ENCODE results near the gene PPIE.

PPIE gene

DNA sequence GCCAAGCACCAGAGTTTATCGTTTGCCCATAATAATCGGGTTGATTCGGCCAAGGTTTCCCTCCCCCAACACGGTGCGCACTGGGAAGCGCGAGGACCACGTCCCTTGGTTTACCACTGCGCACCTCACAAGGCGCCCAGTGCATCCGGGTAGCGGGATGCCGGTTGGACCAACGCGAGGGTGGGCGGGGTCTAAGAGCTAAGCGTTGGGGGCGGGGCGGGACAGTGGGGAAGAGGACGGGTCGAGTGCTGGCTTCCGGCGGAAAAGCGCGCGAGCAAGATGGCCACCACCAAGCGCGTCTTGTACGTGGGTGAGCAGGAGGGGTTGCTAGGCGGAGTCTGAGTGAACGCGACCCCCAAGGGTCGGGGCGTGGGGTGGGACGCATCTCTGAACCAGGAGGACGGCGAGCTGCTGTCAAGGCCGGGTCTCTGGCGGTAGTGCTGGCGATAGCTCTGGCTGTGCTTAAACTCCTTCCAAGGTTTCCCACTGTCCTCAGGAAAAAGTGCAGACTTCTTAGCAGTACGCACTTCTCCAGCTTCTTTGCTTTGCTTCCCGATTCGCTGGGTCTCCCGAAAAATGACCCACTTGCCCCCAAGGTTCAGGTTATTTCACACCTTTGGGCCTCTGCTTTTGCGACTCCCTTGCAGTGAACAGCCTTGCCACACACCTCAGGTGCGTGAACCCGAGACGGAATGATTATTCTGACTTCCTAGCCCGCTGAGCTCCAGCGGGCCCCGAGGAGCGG, at the start of gene PPIE:
Gene PPIE (plus strand): TSS at position 261 of the 745 bp plus-strand sequence. CDS start 19 bp downstream, at position 280.
- DNase-seq (ENCODE audit: low read depth in 2 of 2): peak; percentile 94 to 99

DNA sequence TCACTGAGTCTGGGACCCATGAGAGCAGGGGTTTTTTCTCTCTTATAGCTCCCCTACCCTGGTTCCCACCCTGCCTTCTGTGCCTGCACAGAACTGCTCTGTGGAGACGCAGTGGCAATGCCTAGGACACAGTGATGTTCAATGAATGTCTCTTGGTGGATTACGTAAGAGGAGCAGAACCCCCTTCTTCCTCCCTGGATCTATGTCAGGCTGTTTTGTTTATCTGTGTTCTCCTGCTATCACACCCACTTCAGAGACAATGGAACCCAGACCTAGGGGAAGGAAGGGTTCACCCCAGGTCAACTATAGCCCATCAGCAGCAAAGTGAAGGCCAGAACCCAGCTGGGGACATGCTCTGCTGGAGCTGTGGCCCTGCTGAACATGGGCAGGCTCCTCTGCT, 49.5 kb upstream of the PPIE start:
- no peak for DNase-seq (ENCODE audit: low read depth in 2 of 2)

DNA sequence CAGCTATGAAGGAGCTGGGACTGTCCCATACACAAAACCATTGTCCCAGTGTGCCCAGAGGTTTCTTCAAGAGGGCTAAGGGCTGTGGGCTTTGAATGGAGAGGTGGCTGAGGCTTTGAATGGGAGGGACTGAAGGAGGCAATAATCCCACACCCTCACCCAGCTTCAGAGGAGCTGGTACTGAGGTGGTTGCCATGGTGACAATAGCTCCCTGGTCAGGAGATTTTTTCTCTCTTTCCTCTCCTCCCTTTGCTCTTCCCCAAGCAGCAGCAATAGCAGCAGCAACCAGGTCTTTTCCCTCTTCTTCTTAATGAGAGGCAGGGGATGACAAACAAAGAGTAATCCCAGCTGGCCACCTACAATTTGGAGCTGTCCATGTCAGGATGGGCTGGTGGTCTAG, 49.0 kb upstream of the PPIE start:
- DNase-seq (ENCODE audit: low read depth in 2 of 2): no peak

DNA sequence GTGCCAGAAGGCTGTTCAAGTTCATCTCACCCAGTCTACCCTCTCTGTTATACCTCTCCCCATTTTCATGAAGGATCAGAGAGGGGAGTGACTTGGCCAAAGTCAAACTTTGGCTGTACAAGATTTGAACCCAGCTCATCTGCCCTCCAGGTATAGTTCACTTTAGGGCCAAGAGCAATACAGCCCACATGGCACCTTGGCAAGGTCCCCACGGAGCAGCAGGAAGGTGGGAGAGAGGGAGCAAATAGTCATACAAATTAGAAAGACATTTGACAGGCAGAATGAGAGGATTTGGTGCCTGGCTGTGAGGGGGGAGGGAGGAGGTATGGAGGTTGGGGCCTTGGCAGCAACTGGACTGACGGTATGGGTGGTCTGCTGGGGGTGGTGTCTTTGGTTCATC, 48.5 kb upstream of the PPIE start:
- no peak for DNase-seq (ENCODE audit: low read depth in 2 of 2)

DNA sequence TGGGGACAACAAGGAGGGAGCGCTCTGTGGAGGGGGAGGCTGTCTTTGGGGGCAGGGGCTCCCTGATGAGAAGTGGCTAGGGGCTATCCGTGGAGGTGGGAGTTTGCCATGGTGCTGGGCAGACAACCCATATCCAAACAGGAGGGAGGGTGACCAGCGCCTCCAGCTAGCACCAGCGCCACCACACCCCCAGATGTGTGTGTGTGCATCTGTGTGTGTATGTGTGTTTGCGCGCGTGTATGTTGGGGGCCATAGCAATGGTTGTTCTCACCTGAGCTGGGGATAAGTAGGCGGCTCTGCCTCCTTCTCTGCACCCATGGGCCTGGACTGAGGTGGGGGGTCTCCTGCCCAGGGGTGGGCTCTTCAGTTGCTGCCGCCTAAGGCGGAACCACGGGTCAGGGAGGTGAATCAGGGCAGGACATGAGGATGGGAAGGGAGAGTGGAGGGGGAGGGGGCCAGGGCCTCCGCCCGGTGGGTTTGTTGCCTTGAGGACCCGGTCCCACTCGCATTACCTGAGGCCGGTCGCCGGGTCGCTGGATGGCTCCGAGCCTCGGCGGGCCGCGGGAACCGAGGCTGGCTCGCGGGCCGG, 47.8 kb upstream of the PPIE start:
- DNase-seq (ENCODE audit: low read depth in 2 of 2): no peak

DNA sequence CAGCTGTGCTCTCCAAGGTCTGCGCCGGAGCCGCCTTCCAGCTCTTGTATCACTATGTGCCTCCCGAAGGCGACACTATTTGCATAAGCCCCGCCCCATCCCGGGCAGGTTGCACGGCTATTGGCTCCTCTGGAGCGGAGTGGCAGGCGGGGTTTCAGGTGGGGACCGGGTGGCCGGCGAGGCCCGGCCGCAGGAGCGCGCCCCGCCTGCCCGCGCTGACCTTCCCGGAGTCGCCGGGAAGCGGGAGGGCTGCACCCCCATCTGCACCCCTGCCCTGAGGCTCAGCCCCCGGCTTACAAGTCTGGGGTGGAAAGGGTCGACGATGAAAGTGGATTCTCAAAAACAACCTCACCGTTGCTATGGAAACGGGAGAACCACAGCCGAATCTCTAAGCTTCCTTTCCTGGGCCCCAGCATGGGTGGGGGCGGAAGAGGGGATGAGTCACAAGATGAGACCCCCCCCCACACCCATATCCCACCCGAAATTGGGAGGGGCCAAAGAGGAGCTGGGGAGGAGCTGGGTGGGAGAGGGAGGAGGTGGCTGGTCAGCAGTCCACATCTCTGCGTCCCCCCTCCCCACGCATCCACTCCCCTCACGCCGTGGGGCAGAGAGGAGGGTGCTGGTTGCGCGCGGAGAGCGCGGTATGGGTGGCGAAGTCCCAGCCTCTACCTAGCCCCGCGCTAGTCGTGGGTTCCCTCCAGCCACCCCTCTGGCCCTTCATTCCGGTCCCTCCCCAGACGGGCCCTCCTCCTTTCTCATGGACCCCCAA, 47.1 kb upstream of the PPIE start, which contains the start of gene HPCAL4:
Gene HPCAL4 (minus strand): TSS at position 51 of the 769 bp plus-strand sequence. CDS start 6,830 bp downstream, outside the sequence.
- DNase-seq (ENCODE audit: low read depth in 2 of 2): peak; percentile 74 to 81

DNA sequence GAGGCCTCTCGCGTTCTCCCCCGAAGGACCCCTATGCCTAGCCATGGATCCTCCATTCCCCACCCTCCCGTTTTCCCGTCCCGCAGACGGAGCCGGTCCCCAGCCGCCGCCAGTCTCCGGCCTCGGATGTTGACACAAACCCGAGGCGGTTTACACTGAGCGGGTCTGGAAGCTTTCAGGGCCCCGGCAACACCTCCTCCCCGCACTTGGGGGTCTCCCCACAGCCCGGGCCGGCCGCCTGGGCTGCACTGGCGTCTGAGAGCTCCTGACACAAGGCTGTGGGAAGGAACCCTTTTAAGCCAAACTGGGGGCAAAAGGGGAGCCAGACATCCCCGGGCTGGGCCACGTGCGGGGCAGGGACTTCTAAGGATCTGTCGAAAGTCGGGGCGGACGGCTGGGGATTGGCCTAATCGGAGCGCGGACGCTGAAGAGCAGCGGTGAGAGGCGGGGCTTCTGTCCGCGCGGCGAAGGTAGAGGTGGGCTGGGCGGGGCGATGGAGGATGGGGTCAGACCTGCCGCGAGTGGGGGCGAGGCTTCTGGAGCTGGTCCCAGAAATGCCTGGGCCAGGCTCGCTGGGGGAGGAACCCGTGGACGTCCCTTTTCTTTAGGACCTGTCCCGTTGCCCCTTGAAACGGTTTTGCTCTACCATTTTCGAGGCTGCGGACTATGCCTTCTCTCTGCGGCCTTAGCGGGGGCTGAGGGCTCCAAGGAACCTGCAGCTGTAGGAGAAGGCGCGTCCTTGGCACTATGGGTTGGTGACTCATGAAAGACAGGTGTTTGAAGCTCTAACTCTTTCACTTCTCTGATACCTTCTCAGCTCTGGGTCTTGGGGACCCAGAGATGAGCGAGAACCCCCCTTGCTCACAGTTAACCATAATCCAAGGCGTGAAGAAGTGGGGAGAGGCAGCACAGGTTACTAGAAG, 46.3 kb upstream of the PPIE start:
- DNase-seq (ENCODE audit: low read depth in 2 of 2): no peak

DNA sequence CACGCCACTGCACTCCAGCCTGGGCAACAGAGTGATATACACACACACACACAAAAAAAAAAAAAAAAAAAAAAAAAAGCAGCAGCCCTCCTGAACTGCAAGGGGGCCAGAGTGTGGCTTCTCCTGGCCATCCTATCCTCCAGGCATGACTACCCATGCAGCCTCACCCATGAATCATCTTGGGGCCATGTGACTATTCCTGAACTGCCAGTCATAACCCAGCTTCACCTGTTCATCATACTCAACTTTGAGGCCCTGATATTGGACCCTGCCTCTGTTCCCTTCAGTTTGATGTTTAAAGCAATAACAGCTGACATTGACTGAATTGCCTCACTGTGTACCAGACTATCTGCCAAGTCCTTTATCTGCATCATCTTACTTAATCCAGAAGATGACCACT, 44.7 kb upstream of the PPIE start:
- DNase-seq (ENCODE audit: low read depth in 2 of 2): no peak

DNA sequence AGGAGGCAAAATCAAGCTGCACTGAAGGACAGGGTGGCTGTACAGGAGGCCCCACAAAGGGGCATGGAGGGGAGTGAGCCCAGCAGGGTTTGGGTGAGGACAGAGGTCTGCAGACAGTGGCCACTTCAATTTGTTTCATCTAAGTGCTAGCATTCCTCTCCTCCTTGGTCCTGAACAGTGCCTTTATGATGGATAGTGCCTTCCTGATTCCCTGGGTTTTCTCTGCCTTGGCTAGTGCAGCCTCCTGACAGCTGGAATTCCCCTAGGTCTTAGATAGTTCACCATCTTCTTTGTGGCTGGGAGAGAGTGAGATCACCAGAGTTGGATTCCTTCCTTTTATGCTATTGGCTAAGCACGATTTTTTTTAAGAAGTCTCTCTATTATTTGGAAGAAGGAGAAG, 43.7 kb upstream of the PPIE start:
- DNase-seq (ENCODE audit: low read depth in 2 of 2): no peak

DNA sequence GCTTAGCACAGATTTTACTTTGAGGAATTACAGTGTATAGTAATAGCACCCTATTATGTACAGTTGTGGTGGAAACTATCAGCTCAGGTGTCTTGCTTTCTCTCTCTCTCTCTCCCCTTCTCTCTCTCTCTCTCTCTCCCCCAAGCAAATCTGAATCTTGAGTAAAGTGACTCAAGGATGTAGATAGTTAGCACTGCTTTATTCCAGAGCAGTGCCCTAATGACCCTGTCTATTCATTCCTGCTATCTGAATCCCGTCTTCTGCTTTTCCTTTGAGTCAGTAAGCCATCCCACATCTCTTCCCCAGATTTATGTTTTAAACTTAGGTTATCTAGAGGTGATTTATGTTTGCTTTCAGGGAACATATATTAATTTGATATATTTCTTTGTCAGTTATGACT, 42.2 kb upstream of the PPIE start:
- no peak for DNase-seq (ENCODE audit: low read depth in 2 of 2)

DNA sequence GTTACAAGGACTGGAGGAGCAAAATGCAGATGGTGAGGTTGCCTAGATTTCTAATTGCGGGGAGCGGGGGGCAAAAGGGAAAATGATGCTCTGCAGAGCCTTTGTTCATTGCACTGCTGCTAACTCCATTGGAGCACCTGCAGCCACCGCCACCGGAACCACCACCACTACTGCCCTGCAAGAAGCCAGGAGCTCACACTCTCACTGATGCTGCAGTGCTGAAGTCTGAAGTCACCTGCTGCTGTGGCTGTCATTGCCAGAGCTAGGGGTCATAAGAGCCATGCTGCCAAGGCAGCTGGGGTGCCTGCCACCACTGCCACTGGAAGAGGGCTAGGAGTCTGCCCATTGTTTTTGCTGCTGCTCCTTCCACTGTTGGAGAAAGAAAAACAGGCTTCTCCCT, 40.1 kb upstream of the PPIE start:
- DNase-seq (ENCODE audit: low read depth in 2 of 2): no peak

DNA sequence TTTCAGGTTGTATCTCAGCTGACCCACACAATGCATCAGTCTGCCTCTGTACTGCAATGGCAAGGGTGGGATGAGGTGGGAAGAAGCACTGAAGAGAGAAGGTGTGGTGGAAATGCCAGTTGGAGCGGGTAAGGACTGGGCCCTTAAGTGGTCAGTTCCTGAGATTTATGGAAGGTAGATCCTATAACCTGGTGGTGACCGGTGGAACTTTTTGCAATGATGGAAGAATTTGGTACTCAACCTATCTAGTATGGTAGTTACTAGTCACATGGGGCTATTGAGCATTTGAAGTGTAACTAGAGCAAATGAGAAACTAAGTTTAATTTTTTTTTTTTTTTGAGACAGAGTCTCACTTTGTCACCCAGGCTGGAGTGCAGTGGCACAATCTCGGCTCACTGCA, 39.3 kb upstream of the PPIE start:
- DNase-seq (ENCODE audit: low read depth in 2 of 2): no peak

DNA sequence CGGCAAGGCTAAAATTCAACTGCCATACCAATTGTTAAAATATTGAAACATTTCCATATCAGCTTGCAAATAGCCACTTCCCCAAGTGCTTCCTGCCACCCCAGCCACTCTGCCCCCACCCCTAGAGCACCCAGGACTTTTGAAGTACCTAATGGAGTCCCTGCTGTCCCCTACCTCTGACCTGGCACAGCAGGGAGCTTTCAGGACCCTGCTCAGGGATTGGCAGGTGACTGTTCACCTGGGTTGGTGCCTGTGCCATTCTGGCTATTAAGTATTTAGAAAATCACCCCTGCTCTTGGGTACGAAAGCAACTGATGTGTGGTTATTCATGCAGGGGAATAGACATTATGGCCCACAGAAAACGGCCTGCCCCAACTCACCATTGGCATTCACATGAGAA, 38.3 kb upstream of the PPIE start:
- no peak for DNase-seq (ENCODE audit: low read depth in 2 of 2)

DNA sequence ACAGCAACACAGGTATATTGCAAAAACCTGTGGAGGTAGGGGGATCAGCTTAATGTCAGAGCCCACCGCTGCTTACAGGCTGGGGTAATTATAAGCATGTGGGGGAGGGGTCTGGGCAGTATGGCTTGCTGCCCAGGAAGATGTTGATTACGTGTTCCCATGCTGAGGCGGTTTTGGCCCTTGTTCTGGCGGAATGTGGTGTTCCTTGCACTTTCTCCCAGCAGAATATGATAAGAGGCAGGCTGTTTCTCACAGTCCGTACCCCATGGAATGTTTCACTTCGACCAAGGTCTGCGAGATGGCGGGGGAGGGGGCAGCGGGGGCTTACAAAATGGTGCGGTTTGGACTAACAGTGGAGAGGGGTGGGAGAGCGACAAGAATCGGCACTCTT, 37.6 kb upstream of the PPIE start:
- no peak for DNase-seq (ENCODE audit: low read depth in 2 of 2)

DNA sequence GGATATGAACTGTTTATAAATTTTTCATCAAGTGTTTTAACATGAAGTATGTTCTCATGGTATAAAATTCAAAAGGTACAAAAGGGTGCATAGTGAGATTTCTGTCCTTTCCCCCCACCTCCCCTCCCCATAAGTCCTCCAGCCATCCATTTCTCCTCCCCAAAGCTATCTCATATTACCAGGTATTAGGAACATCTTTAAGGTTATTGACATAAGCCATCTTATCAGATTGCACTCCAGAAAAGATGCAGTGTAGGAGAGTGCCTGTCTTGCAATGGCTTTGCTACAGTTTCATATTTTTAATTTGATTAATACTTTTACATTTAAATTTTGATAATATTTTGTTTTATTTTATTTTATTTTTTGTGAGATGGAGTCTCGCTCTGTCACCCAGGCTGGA, 33.9 kb upstream of the PPIE start:
- no peak for DNase-seq (ENCODE audit: low read depth in 2 of 2)

DNA sequence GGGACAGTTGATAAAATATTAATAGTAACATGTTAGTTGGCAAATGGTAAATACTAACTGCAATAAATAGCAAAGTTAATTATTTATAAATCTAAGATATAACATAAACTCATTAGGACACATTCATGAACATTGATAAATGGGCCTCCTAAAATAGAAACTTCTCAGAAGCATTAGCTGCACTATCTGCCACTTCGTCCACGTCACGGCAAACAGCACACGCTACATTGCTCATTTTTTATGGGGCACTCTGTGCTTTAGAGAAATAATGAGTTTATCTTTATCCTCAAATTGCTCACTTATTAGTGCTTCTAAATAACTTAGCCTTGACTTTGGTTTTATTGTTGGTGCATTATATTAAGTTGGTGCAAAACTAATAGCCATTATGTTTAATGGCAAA, 31.2 kb upstream of the PPIE start:
- DNase-seq (ENCODE audit: low read depth in 2 of 2): no peak

DNA sequence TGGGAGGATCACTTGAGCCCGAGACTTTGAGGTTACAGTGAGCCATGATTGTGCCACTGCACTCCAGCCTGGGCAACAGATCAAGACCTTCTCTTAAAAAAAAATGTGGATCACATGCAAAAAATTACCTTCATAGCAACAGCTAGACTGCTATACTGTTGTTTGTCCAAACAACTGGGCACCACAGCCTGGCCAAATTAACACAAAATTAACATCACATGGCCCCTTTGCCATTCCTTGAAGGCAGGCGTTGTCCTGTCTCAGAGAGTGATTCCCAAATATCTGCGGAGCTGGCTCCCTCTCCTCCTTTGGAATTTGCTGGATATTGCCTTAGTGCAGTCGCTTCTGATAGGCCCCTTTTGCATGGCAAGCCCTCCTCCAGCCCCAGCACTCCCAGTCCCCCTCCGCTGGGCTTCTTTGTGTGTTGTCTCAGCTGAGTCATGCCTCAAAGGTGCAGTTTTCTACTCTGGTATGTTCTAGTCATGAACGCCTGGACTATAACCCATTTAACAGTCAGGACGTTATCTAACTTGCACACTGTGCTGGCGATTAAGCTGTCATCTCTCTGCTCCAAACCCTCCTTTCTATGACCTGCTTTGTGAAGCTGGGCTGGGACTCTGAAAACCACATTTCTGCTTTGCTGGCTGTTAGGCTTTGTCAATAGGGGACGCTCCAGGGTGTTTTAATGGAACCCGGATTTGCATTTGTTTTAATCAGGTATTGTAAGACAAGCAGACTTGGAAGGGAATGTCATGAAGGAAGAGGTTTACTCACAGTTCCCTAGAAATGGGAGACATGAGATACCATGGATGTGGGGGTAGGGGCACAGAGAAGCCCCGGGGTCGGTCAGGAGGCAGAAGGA, 27.3 kb upstream of the PPIE start:
- DNase-seq (ENCODE audit: low read depth in 2 of 2): no peak

DNA sequence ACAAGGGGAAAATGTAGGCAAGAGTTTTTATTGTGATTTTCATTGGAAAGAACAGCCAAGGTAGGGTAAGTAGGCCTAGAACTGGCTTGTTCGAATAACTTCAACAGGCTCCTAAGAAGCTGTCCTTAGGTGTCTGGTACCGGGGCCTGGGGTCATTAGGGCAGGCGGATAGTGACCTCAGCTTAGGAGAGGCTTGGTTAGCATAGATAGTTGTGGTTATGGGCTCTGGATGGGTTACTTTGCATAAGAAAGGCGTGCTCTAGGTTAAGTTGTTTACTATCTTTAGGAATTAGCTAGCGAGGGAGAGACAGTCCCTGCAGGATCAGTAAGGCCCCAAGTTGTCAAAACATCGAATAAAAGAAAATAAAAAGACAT, 26.7 kb upstream of the PPIE start:
- DNase-seq (ENCODE audit: low read depth in 2 of 2): no peak

DNA sequence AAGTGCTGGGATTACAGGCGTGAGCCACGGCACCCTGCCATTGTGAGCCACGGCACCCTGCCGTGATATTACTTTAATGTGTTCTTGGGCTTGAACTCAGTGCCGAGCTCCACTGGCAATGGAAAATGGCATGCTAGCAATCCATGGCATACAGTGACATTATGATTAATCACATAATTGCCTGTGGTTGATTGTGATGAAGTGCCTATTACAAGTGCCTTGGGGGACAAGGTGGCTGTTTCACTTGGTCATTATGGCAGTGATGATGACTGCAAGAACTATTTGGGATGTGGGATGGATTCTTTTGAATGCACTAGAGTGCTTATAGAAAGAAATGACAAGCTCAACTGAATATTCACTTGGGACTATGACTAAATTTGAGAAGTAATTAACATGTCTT, 25.1 kb upstream of the PPIE start:
- no peak for DNase-seq (ENCODE audit: low read depth in 2 of 2)

DNA sequence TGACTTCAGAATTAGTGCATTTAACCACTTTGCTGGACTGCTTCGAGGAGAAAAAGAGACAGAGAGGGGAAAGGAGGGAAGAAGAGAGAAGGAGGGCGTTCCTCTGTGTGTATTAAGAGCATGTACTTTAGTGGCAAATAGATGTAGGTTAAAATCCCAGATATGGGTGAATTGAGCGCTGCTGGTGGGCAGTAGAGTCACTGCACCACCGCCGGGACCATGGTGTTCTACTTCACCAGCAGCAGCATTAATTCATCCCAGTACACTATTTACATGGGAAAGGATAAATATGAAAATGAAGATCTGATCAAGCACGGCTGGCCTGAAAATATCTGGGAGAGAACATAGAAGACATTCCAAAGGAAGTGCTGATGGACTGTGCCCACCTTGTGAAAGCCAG, 20.9 kb upstream of the PPIE start:
- DNase-seq (ENCODE audit: low read depth in 2 of 2): no peak
